ENCODE measurements around the gene SPC24.

GRCh38 chr19:11181488-11181887 lies 25.9 kb upstream of the SPC24 start:
- TF ChIP-seq CTCF (IDR thresholded peaks at IDR 0.05) (no peak), EZH2 (IDR thresholded peaks at IDR 0.05; ENCODE audit: borderline replicate concordance, insufficient read depth, low read depth, low read length, poor library complexity, severe bottlenecking) (no peak)

Measured in B cell (primary cell).